MCF 10A (cell line): ENCODE measurements around the gene TMEM143. TPM values are rescaled to one million over a fixed set of nuclear protein-coding genes. Genes with fewer than 3 reads are reported as not detected.

Experiments used
- BruUV-seq: library from RNA; stranded (reverse); fragments of 400-500 nt; replicated peaks from 2 replicates; lab custom pipeline; 2021; lab: Mats Ljungman, UMichigan
- CTCF ChIA-PET: fragments of 300-600 bp; sonication (Branson Sonifier 250); formaldehyde crosslinking; extraction: SDS; loops from one replicate; lab custom pipeline; 2021; ENCODE audit warnings: antibody characterized with exemption, inconsistent platforms; lab: Yijun Ruan, JAX
- POLR2A ChIA-PET: fragments of 300-600, 350-650 bp; sonication (Branson Sonifier 250); formaldehyde crosslinking; extraction: SDS; loops from one replicate; lab custom pipeline; 2020; ENCODE audit warnings: antibody characterized with exemption, inconsistent platforms; lab: Yijun Ruan, JAX
- DNase-seq: peaks from one replicate; pipeline ENCODE4 v3.0.0-alpha.2; 2018; ENCODE audit not compliant: unreplicated experiment
- H3K27ac Mint-ChIP-seq: one replicate; pipeline ENCODE4 v1.8.0; 2022; ENCODE audit warnings: mild to moderate bottlenecking, low read depth, mixed read lengths; ENCODE audit not compliant: unreplicated experiment
- H3K27me3 Mint-ChIP-seq: one replicate; pipeline ENCODE4 v1.8.0; 2022; ENCODE audit warnings: mixed read lengths; ENCODE audit not compliant: insufficient read depth, unreplicated experiment
- H3K36me3 Mint-ChIP-seq: one replicate; pipeline ENCODE4 v1.8.0; 2022; ENCODE audit warnings: mild to moderate bottlenecking, moderate library complexity, mixed read lengths; ENCODE audit not compliant: insufficient read depth, unreplicated experiment
- H3K4me1 Mint-ChIP-seq: one replicate; pipeline ENCODE4 v1.8.0; 2022; ENCODE audit warnings: mixed read lengths; ENCODE audit not compliant: insufficient read depth, unreplicated experiment
- H3K4me3 Mint-ChIP-seq: one replicate; pipeline ENCODE4 v1.8.0; 2022; ENCODE audit warnings: mild to moderate bottlenecking, moderate library complexity, mixed read lengths; ENCODE audit not compliant: unreplicated experiment
- H3K9me3 Mint-ChIP-seq: one replicate; pipeline ENCODE4 v1.8.0; 2022; ENCODE audit warnings: mixed read lengths; ENCODE audit not compliant: unreplicated experiment
- intact Hi-C: fragments of 100-400 bp; cut with micrococcal nuclease; formaldehyde crosslinking; loops from 2 replicates; pipeline ENCODE4 v1.14.1; 2022
- total RNA-seq: library from RNA; stranded (reverse); gene quantifications from 2 replicates; pipeline ENCODE4 v1.2.3, GENCODE V29; 2022
- TF ChIP-seq, protein P1 (sequence below): fragments of 200-600 bp; IDR thresholded peaks from one replicate; pipeline ENCODE4 v1.8.0; 2022; ENCODE audit warnings: antibody characterized with exemption, mild to moderate bottlenecking; ENCODE audit not compliant: unreplicated experiment

Gene TMEM143
- total RNA-seq, 1 experiment from 2014 or later, result 6.0 TPM

DNA sequence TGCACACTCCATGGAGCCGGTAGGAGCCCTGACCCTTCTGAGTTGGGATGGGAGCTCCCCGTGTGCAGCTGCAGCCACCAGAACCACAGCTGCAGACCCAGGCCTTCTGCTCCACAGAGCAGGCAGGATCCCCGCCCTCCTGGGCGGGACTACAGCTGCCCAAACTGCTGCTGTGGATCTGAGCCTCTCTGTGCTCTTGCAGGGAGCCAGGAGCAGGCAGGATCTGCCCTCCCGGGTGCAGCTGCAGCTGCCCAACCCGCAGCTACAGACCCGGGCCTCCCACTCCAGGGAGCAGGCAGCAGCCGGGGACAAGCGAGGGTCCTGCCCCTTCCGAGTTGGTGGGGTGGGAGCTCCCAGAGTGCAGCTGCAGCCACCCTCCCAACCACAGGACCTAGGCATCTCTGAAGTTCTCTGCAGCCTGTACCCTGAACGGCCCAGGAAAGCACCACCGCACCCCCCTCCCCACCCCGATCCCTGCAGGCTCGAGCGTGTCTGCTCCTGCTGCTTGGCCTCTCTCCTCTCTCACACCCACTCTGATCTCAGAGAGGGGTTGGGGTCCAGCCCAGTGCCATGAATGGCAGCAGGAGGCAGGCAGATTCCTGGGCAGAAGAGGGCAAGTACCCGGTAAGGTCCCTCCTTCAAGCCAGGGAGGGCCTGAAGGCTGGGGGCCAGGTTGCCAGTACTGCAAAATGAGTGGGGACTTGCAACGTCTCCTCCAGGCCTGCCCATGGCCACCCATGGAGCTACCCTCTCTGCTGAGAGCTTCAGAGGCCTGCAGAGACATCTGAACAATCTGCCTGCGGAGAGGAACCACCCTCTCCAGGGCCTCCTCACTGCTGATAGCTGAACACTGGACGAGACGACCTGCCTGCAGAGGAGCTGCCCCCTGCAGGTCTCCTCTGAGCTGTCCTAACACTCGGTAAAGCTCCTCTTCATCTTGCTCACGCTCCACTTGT lies 54.8 kb downstream of the TMEM143 start:
- BruUV-seq, result no TSS peak
- H3K4me1 Mint-ChIP-seq, result no peaks in the 10 kb centered on the region
- no peak overlapping the region for H3K27ac Mint-ChIP-seq
- no peaks in the 10 kb centered on the region for H3K9me3 Mint-ChIP-seq
- DNase-seq, result no peak
- ChIA-PET POLR2A (interaction anchor here (0.5 to 1.2 kb wide), 2 partner anchors 12 to 181 kb away, joined by 3 read pairs; no protein-coding TSS in a partner anchor), CTCF (interaction anchor here (0.6 to 0.8 kb wide), 2 partner anchors 17 to 82 kb away, joined by 3 to 5 read pairs; partner anchors contain the start of gene KDELR1)
- no peak overlapping the region for H3K4me3 Mint-ChIP-seq
- H3K36me3 Mint-ChIP-seq, result no peaks in the 10 kb centered on the region
- TF ChIP-seq, protein P1, sequence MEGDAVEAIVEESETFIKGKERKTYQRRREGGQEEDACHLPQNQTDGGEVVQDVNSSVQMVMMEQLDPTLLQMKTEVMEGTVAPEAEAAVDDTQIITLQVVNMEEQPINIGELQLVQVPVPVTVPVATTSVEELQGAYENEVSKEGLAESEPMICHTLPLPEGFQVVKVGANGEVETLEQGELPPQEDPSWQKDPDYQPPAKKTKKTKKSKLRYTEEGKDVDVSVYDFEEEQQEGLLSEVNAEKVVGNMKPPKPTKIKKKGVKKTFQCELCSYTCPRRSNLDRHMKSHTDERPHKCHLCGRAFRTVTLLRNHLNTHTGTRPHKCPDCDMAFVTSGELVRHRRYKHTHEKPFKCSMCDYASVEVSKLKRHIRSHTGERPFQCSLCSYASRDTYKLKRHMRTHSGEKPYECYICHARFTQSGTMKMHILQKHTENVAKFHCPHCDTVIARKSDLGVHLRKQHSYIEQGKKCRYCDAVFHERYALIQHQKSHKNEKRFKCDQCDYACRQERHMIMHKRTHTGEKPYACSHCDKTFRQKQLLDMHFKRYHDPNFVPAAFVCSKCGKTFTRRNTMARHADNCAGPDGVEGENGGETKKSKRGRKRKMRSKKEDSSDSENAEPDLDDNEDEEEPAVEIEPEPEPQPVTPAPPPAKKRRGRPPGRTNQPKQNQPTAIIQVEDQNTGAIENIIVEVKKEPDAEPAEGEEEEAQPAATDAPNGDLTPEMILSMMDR, result no peak
- peaks cover 25% of the 10 kb centered on the region for H3K27me3 Mint-ChIP-seq
- intact Hi-C loops, result no loop called here

GRCh38 chr19:48303866-48304265 lies 59.9 kb downstream of the TMEM143 start:
- Mint-ChIP-seq H3K4me1 (no peaks in the 10 kb centered on the region), H3K27ac (no peak overlapping the region), H3K9me3 (no peaks in the 10 kb centered on the region), H3K36me3 (no peaks in the 10 kb centered on the region), H3K4me3 (no peak overlapping the region), H3K27me3 (peaks cover 25% of the 10 kb centered on the region)
- CTCF ChIA-PET, result interaction anchor here (0.7 kb wide), 1 partner anchor 25 kb away, joined by 3 read pairs; no protein-coding TSS in a partner anchor
- BruUV-seq, result no TSS peak
- POLR2A ChIA-PET, result no interaction called here
- no peak for DNase-seq
- TF ChIP-seq, protein P1, result no peak
- intact Hi-C loops, result no loop called here

DNA sequence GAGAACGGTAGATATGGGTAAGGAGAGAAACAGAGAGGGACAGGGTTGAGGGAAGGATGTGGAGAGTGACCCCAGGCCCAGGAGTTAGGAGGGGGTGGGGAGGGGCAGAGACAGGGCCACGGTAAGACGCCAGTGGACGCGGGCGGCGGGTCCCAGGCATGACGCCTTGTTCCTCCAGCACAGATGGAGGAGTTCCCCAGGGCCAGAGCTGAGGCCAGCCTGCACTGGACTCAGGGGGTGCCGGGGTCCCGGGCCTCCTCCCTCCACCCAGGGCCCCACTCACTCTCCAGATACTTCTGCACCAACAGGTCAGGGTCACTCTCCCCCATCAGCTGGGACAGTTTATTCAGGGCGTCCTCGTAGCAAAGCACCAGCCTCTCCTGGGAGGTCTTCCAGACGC lies 60.4 kb downstream of the TMEM143 start:
- POLR2A ChIA-PET, result no interaction called here
- no peaks in the 10 kb centered on the region for H3K9me3 Mint-ChIP-seq
- TF ChIP-seq, protein P1, result no peak
- no TSS peak for BruUV-seq
- peaks cover 25% of the 10 kb centered on the region for H3K27me3 Mint-ChIP-seq
- CTCF ChIA-PET, result no interaction called here
- no peaks in the 10 kb centered on the region for H3K36me3 Mint-ChIP-seq
- no peak overlapping the region for H3K27ac Mint-ChIP-seq
- H3K4me3 Mint-ChIP-seq, result no peak overlapping the region
- no peak for DNase-seq
- no peaks in the 10 kb centered on the region for H3K4me1 Mint-ChIP-seq
- intact Hi-C loops, result no loop called here

DNA sequence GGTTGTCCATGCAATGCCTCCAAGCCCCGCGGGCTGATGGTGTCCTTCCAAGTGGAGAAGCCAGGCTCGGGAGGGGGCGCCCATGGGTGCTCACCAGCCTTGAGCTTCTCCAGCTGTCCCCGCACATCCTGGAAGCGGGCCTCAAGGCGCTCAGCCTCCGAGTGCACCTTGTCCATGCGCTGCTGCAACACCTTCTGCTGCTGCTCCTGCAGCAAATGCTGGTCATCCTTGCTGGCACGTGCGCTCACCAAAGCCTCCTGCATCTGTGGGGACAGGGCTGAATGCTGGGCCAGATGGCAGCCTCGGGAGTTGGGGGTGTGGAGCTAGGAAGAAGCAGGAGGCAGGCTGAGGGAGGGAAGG lies 61.2 kb downstream of the TMEM143 start:
- no peak for DNase-seq
- no TSS peak for BruUV-seq
- H3K27me3 Mint-ChIP-seq, result peaks cover 25% of the 10 kb centered on the region
- no peaks in the 10 kb centered on the region for H3K4me1 Mint-ChIP-seq
- H3K36me3 Mint-ChIP-seq, result no peaks in the 10 kb centered on the region
- no peak overlapping the region for H3K27ac Mint-ChIP-seq
- TF ChIP-seq, protein P1, result no peak
- H3K4me3 Mint-ChIP-seq, result no peak overlapping the region
- ChIA-PET POLR2A (no interaction called here), CTCF (no interaction called here)
- intact Hi-C loops, result no loop called here
- no peaks in the 10 kb centered on the region for H3K9me3 Mint-ChIP-seq
